Spleen (tissue), 11 donors: ENCODE measurements around the gene GLIS1. TPM values are rescaled to one million over a fixed set of nuclear protein-coding genes. Genes with fewer than 3 reads are reported as not detected.
A peak's percentile ranks its signal among the peaks of the same experiment; 100 is the strongest.

Experiments
- DNase-seq: peaks from one replicate; pipeline ENCODE4 v3.0.0-alpha.2; 2020
- H3K27ac ChIP-seq, 8 donors: fragments of 200-600 bp; sonication (generic) in 7 of 8; 1 replicate in 4 of 8; 2 replicates in 4 of 8; pipeline versions ENCODE4 v1.5.0 to v1.8.0; 2016 to 2021; ENCODE audit warnings: inconsistent platforms in 4 of 8, mild to moderate bottlenecking in 4 of 8, moderate library complexity in 1 of 8
- H3K27me3 ChIP-seq, 7 donors: fragments of 200-600 bp; sonication (generic) in 6 of 7; replicated peaks in 1 of 7; 1 replicate in 4 of 7; 2 replicates in 3 of 7; pipeline versions ENCODE4 v1.5.0 to v1.8.0; 2016 to 2021; ENCODE audit warnings: inconsistent platforms in 3 of 7, mild to moderate bottlenecking in 1 of 7
- H3K36me3 ChIP-seq, 6 donors: fragments of 200-600 bp; sonication (generic) in 5 of 6; 1 replicate in 4 of 6; 2 replicates in 2 of 6; pipeline versions ENCODE4 v1.5.0 to v1.8.0; 2016 to 2021; ENCODE audit warnings: inconsistent platforms in 2 of 6
- H3K4me1 ChIP-seq, 6 donors: fragments of 200-600 bp; sonication (generic) in 5 of 6; 1 replicate in 3 of 6; 2 replicates in 3 of 6; pipeline versions ENCODE4 v1.5.0 to v1.8.0; 2016 to 2021; ENCODE audit warnings: inconsistent platforms in 3 of 6
- H3K4me3 ChIP-seq, 8 donors: fragments of 200-600 bp; sonication (generic) in 7 of 8; 1 replicate in 4 of 8; 2 replicates in 4 of 8; pipeline versions ENCODE4 v1.5.0 to v1.8.0; 2016 to 2021; ENCODE audit warnings: inconsistent platforms in 4 of 8, mild to moderate bottlenecking in 4 of 8, moderate library complexity in 2 of 8
- H3K9me3 ChIP-seq, 8 donors: fragments of 200-600 bp; sonication (generic) in 7 of 8; 1 replicate in 4 of 8; 2 replicates in 4 of 8; pipeline versions ENCODE4 v1.5.0 to v1.8.0; 2016 to 2021; ENCODE audit warnings: inconsistent platforms in 4 of 8
- POLR2A ChIP-seq, 3 donors: fragments of 450-650 bp; IDR thresholded peaks; one replicate each; pipeline ENCODE4 v1.5.1; 2017; ENCODE audit warnings: antibody characterized with exemption in 3 of 3, mild to moderate bottlenecking in 1 of 3
- POLR2AphosphoS5 ChIP-seq, 3 donors: sonication (generic); formaldehyde crosslinking; IDR thresholded peaks; one replicate each; pipeline ENCODE4 v1.5.1; 2017; ENCODE audit warnings: antibody characterized with exemption in 3 of 3
- WGBS, 5 donors: extraction: QIAGEN DNeasy Blood & Tissue Kit in 3 of 5; methylation state at CpG; one replicate each; pipeline versions ENCODE4 v1.1.5 to v1.1.7; 2013 to 2018; 5-methylcytosine and 5-hydroxymethylcytosine counted together
- intact Hi-C: fragments of 100-400 bp; cut with DNase I; formaldehyde crosslinking; loops from one replicate; pipeline ENCODE4 v1.15.0; 2023; ENCODE audit warnings: low total_unique reads
- polyA plus RNA-seq, 3 donors: library from polyadenylated mRNA; stranded (reverse); fragments of 200-250 nt; gene quantifications; one replicate each; pipeline ENCODE4 v1.2.1, GENCODE V29; 2013
- total RNA-seq, 7 donors: library from RNA; depleted of rRNA in 3 of 7; stranded (reverse); fragments of >200 nt in 3 of 7; fragmentation: NEBNext Ultra II Directional in 4 of 7; extraction: Animal tissue kit (Norgen Biotek cat#: 25700) in 4 of 7; gene quantifications; one replicate each; pipeline versions ENCODE4 v1.1.0 to v1.2.1, GENCODE V29; 2016 to 2021
- TF ChIP-seq, protein P1 (sequence below), 11 experiments: fragments of 200-600 bp in 7 of 11; fragments of 450-650 bp in 4 of 11; sonication (generic) in 4 of 11; IDR thresholded peaks in 8 of 11; conservative IDR thresholded peaks in 3 of 11; 1 replicate in 7 of 11; 2 replicates in 4 of 11; pipeline versions ENCODE4 v1.4.0 to v1.8.0; 2016 to 2021; ENCODE audit warnings: antibody characterized with exemption in 11 of 11, inconsistent platforms in 4 of 11, mild to moderate bottlenecking in 1 of 11
- donor health status: healthy with polysubstance abuse.
- donor health status: DM: no; HTN: no; CAD: no; lungs with moderate emphysema.
- donor health status: DM: no; HTN: no; CAD: no.
- donor health status: Bipolar disorder and iron deficiency.
- donor health status: healthy.
- donor health status: DM: no; HTN: no; CAD: no.
- donor health status: DM: yes; HTN: yes; CAD: no.

The GLIS1 gene
- total and polyA plus RNA-seq, 10 donors, result 0.04 to 0.39 (median 0.26) TPM; not detected in 5

GRCh38 chr1:53484705-53485477, 254.1 kb downstream of the GLIS1 start:
- intact Hi-C loops, result loop anchor here (5.0 kb wide), 2 partner anchors 197 to 267 kb away; no protein-coding TSS in a partner anchor
- DNase-seq, result peak; percentile 52
- H3K27ac ChIP-seq, result no peak overlapping the region
- no peak overlapping the region for H3K4me3 ChIP-seq
- peaks cover 0 to 7% (median 3%) of the 10 kb centered on the region in 6 donors for H3K4me1 ChIP-seq
- 82 to 92% (median 85%) methylated on average over 18 to 19 of the region's 19 CpGs for WGBS, 5 donors
- peaks cover 0 to 42% (median 17%) of the 10 kb centered on the region in 7 donors for H3K27me3 ChIP-seq
- H3K9me3 ChIP-seq, result no peaks in the 10 kb centered on the region
- TF ChIP-seq POLR2A (IDR thresholded peaks at IDR 0.05), result no peak
- TF ChIP-seq, protein P1, sequence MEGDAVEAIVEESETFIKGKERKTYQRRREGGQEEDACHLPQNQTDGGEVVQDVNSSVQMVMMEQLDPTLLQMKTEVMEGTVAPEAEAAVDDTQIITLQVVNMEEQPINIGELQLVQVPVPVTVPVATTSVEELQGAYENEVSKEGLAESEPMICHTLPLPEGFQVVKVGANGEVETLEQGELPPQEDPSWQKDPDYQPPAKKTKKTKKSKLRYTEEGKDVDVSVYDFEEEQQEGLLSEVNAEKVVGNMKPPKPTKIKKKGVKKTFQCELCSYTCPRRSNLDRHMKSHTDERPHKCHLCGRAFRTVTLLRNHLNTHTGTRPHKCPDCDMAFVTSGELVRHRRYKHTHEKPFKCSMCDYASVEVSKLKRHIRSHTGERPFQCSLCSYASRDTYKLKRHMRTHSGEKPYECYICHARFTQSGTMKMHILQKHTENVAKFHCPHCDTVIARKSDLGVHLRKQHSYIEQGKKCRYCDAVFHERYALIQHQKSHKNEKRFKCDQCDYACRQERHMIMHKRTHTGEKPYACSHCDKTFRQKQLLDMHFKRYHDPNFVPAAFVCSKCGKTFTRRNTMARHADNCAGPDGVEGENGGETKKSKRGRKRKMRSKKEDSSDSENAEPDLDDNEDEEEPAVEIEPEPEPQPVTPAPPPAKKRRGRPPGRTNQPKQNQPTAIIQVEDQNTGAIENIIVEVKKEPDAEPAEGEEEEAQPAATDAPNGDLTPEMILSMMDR (IDR thresholded peaks at IDR 0.05 in 8 of 11, conservative IDR thresholded peaks at IDR 0.05 in 3 of 11), result no peak
- no peak for TF ChIP-seq POLR2AphosphoS5 (IDR thresholded peaks at IDR 0.05)
- no peaks in the 10 kb centered on the region for H3K36me3 ChIP-seq

- peaks cover 0 to 42% (median 17%) of the 10 kb centered on the region in 7 donors for H3K27me3 ChIP-seq
- H3K27ac ChIP-seq, result no peak overlapping the region
- H3K9me3 ChIP-seq, result no peaks in the 10 kb centered on the region
- 74 to 91% (median 84%) methylated on average over 3 to 4 of the region's 4 CpGs for WGBS, 5 donors
- H3K36me3 ChIP-seq, result no peaks in the 10 kb centered on the region
- TF ChIP-seq, protein P1 (IDR thresholded peaks at IDR 0.05 in 8 of 11, conservative IDR thresholded peaks at IDR 0.05 in 3 of 11), result no peak
- no peak for TF ChIP-seq POLR2A (IDR thresholded peaks at IDR 0.05)
- no peak for TF ChIP-seq POLR2AphosphoS5 (IDR thresholded peaks at IDR 0.05)
- peaks cover 0 to 7% (median 3%) of the 10 kb centered on the region in 6 donors for H3K4me1 ChIP-seq
- intact Hi-C loops, result loop anchor here (5.0 kb wide), 1 partner anchor 199 kb away; no protein-coding TSS in a partner anchor
- no peak overlapping the region for H3K4me3 ChIP-seq
- peak; percentile 70 for DNase-seq
Measured at GRCh38 chr1:53483656-53484055, 255.3 kb downstream of the GLIS1 start.

DNA sequence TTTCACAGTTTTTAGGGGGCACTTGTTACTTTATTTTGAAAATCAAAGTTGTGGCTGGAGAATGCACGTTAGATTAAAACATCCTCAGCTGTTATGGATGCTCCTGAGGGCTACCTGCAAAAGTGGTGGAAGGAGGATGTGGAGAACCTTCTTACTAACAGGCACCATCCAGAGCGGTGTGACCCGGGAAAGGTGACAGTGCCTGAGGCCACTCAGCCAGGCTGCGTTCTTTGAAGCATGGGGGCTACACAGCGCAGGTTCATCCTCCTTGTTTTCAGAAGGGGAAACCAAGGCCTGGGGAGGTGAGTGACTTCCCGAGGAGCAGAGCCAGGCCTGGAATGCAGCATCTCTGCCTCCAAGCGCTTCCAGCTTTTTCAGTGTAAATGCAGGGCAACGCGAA, 255.8 kb downstream of the GLIS1 start:
- Histone ChIP-seq H3K27me3 (peaks cover 0 to 38% (median 17%) of the 10 kb centered on the region in 7 donors), H3K27ac (no peak overlapping the region), H3K9me3 (no peaks in the 10 kb centered on the region), H3K4me1 (peaks cover 0 to 7% (median 3%) of the 10 kb centered on the region in 6 donors), H3K4me3 (no peak overlapping the region), H3K36me3 (no peaks in the 10 kb centered on the region)
- 91 to 96% (median 95%) methylated on average over 9 of the region's 9 CpGs for WGBS, 5 donors
- TF ChIP-seq, protein P1 (IDR thresholded peaks at IDR 0.05 in 8 of 11, conservative IDR thresholded peaks at IDR 0.05 in 3 of 11), result no peak
- TF ChIP-seq POLR2AphosphoS5 (IDR thresholded peaks at IDR 0.05), result no peak
- no peak for TF ChIP-seq POLR2A (IDR thresholded peaks at IDR 0.05)
- no peak for DNase-seq
- intact Hi-C loops, result loop anchor here (5.0 kb wide), 1 partner anchor 199 kb away; no protein-coding TSS in a partner anchor
